GM19043 (cell line): Measurements from ENCODE around the gene NDN.

Experiments used
- ATAC-seq: cut with Tn5 transposase; IDR thresholded peaks from one replicate; pipeline ENCODE4 v1.9.1; 2021; ENCODE audit warnings: low read depth; ENCODE audit not compliant: unreplicated experiment

NDN gene

DNA sequence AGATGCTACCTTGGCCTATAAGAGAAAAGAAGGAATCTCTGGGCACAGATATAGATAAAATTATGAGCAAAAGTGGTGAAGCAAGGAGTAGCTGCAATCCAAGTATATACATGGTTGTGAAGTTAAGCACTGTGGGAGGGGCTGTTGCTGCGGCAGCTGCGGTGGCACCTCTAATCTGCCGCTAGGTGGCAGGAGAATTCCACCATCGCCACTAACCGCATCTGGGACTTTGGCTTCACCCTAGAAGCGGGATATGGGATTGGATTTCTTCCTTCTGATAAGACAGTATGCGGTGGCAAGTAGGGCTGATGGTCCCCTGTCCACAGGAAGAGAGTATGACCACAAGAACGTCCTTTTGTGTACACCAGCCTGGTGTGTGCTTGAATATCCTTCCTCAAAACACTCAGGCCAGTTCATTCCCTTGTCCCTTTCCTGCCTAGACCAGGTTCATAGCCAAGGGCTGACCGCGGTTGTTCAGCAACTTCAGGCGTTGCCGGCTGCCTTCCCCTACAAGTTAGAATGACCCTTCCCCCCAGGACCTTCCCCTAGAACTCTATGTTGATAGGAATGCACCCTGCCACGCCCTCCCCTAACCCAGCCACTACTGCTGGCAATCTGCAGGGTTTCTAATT is 44.6 kb downstream of the NDN start:
- ATAC-seq, result no peak
